ENCODE results near the gene CUEDC1. TPM values are rescaled to one million over a fixed set of nuclear protein-coding genes. Genes with fewer than 3 reads are reported as not detected.

The CUEDC1 gene
- total RNA-seq, 1 experiment from 2014 or later, result 61.4 TPM

GRCh38 chr17:57980522-57980921, 25.3 kb upstream of the CUEDC1 start:
- CTCF ChIA-PET, result no interaction called here
- peaks cover 85% of the 10 kb centered on the region for H3K36me3 ChIP-seq (ENCODE audit: low read depth)

DNA sequence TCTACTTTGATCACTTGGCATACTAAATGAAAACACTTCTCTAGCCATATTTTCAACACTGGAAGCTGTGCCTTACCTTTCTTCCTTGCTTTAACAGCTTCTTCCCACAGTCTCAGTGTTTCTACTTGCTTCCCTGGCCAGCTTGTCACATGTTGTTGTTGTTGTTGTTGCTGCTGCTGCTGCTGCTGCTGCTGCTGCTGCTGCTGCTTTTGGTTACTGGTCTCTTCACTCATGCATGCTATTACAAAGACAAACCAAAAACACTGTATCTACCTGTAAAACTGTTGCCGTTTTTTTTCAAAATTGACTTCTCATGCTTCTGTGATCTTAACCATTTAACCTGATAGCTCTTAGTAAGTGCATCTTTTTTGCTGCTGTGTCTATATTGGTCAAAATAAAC, 23.9 kb upstream of the CUEDC1 start:
- DNase-seq, result peak in 1 of 2 experiments; percentile 10
- Histone ChIP-seq H2AFZ (no peak overlapping the region), H3K4me3 (no peak overlapping the region), H3K4me1 (replicated peaks; ENCODE audit: insufficient read depth) (peaks cover 5% of the 10 kb centered on the region; the same call in 1 of the 2 replicates), H3K36me3 (ENCODE audit: low read depth) (peaks cover 84% of the 10 kb centered on the region), H3K9me2 (ENCODE audit: insufficient read depth) (no peaks in the 10 kb centered on the region), H3K27ac (no peak overlapping the region), H3K79me2 (ENCODE audit: low read depth) (peaks cover 35% of the 10 kb centered on the region), H3K27me3 (ENCODE audit: insufficient read depth, low read depth) (no peaks in the 10 kb centered on the region), H3F3A (ENCODE audit: insufficient read depth, low read depth) (peaks cover 9% of the 10 kb centered on the region), H4K20me1 (ENCODE audit: insufficient read depth) (peaks cover 14% of the 10 kb centered on the region; the same call in 1 of the 2 replicates), H3K9me3 (ENCODE audit: insufficient read depth, low read depth) (no peaks in the 10 kb centered on the region), H3K4me2 (no peak overlapping the region)
- CTCF ChIA-PET, result interaction anchor here (0.7 kb wide), 1 partner anchor 26 kb away, joined by 3 read pairs; no protein-coding TSS in a partner anchor
- POLR2A ChIA-PET (ENCODE audit: unreplicated experiment), result no interaction called here
- intact Hi-C loops (cut with micrococcal nuclease; ENCODE audit: unreplicated experiment), result no loop called here
- TF ChIP-seq, protein P1, sequence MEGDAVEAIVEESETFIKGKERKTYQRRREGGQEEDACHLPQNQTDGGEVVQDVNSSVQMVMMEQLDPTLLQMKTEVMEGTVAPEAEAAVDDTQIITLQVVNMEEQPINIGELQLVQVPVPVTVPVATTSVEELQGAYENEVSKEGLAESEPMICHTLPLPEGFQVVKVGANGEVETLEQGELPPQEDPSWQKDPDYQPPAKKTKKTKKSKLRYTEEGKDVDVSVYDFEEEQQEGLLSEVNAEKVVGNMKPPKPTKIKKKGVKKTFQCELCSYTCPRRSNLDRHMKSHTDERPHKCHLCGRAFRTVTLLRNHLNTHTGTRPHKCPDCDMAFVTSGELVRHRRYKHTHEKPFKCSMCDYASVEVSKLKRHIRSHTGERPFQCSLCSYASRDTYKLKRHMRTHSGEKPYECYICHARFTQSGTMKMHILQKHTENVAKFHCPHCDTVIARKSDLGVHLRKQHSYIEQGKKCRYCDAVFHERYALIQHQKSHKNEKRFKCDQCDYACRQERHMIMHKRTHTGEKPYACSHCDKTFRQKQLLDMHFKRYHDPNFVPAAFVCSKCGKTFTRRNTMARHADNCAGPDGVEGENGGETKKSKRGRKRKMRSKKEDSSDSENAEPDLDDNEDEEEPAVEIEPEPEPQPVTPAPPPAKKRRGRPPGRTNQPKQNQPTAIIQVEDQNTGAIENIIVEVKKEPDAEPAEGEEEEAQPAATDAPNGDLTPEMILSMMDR (conservative IDR thresholded peaks at IDR 0.05), result no peak
- no TSS peak for BruUV-seq (replicated peaks)

More at GRCh38 chr17:57980522-57980921, 25.3 kb upstream of the CUEDC1 start:
- H3K27ac ChIP-seq, result no peak overlapping the region
- intact Hi-C loops (cut with micrococcal nuclease; ENCODE audit: unreplicated experiment), result no loop called here
- no peak overlapping the region for H3K4me2 ChIP-seq
- peaks cover 49% of the 10 kb centered on the region for H3K79me2 ChIP-seq (ENCODE audit: low read depth)
- H3K9me2 ChIP-seq (ENCODE audit: insufficient read depth), result no peaks in the 10 kb centered on the region
- no peaks in the 10 kb centered on the region for H3K27me3 ChIP-seq (ENCODE audit: insufficient read depth, low read depth)
- POLR2A ChIA-PET (ENCODE audit: unreplicated experiment), result no interaction called here
- DNase-seq, result no peak
- BruUV-seq (replicated peaks), result no TSS peak
- no peak overlapping the region for H2AFZ ChIP-seq
- no peak overlapping the region for H3K4me3 ChIP-seq
- H3K9me3 ChIP-seq (ENCODE audit: insufficient read depth, low read depth), result no peaks in the 10 kb centered on the region
- TF ChIP-seq, protein P1 (conservative IDR thresholded peaks at IDR 0.05), result no peak
- TF ChIP-seq EZH2 (IDR thresholded peaks at IDR 0.05; ENCODE audit: low read depth), result no peak
- peaks cover 18% of the 10 kb centered on the region for H3K4me1 ChIP-seq (replicated peaks; ENCODE audit: insufficient read depth)
- H4K20me1 ChIP-seq (ENCODE audit: insufficient read depth), result peaks cover 14% of the 10 kb centered on the region; the same call in 1 of the 2 replicates
- peaks cover 9% of the 10 kb centered on the region for H3F3A ChIP-seq (ENCODE audit: insufficient read depth, low read depth)

GRCh38 chr17:57976594-57976993, 21.4 kb upstream of the CUEDC1 start:
- Histone ChIP-seq H2AFZ (no peak overlapping the region), H3K27ac (no peak overlapping the region), H3F3A (ENCODE audit: insufficient read depth, low read depth) (peaks cover 12% of the 10 kb centered on the region), H3K4me3 (no peak overlapping the region), H3K36me3 (ENCODE audit: low read depth) (peaks cover 75% of the 10 kb centered on the region), H3K4me2 (no peak overlapping the region), H3K9me3 (ENCODE audit: insufficient read depth, low read depth) (no peaks in the 10 kb centered on the region), H3K9me2 (ENCODE audit: insufficient read depth) (no peaks in the 10 kb centered on the region), H3K79me2 (ENCODE audit: low read depth) (peaks cover 10% of the 10 kb centered on the region; the same call in 1 of the 2 replicates), H3K4me1 (replicated peaks; ENCODE audit: insufficient read depth) (no peaks in the 10 kb centered on the region), H3K27me3 (ENCODE audit: insufficient read depth, low read depth) (no peaks in the 10 kb centered on the region), H4K20me1 (ENCODE audit: insufficient read depth) (0 out of 2 replicates have a peak, but pooled peaks cover 11% of the 10 kb centered on the region)
- TF ChIP-seq EZH2 (IDR thresholded peaks at IDR 0.05; ENCODE audit: low read depth), result no peak
- TF ChIP-seq, protein P1 (conservative IDR thresholded peaks at IDR 0.05), result no peak
- intact Hi-C loops (cut with micrococcal nuclease; ENCODE audit: unreplicated experiment), result no loop called here
- ChIA-PET POLR2A (ENCODE audit: unreplicated experiment) (no interaction called here), CTCF (no interaction called here)
- no TSS peak for BruUV-seq (replicated peaks)
- peak in 1 of 2 experiments; percentile 3 for DNase-seq

Data from PC-9 (cell line).